Measurements from ENCODE around the gene TET2.

The TET2 gene

GRCh38 chr4:105304085-105304484, 157.4 kb downstream of the TET2 start:
- DNase-seq, result no peak

DNA sequence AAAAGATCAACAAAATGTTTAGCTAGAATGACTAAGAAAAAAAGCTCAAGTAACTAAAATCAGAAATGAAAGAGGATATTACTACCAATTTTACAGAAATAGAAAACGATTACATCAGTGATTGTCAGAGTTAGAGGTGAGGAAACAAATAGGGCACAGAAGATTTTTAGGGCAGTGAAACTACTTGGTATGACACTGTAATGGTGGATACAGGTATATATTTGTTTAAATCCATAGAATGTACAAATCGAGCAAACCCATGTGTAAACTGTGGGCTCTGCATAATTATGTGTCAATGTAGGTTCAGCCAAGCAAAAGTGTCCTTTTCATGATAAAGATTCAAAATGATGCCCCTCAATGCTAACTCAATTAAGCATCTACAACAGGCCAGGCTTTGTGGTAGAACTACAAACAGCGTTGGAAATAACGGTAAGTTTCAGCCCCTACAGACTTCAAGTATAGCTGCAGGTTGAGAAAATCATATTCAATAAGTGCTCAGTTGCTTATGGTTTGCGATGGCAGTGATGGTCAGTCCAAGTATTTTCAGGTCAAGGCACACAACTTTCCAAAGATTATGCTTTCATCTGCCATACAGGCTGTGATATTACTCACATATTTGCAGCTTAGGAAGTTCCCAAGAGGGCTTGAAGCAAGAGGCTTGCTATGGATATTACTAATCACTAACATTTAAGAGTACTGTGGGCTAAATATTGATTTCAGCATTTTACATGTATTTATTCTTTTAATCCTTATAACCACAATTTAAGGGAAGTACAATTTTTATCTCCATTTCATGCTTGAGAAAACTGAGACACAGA, 158.6 kb downstream of the TET2 start:
- DNase-seq, result no peak

DNA sequence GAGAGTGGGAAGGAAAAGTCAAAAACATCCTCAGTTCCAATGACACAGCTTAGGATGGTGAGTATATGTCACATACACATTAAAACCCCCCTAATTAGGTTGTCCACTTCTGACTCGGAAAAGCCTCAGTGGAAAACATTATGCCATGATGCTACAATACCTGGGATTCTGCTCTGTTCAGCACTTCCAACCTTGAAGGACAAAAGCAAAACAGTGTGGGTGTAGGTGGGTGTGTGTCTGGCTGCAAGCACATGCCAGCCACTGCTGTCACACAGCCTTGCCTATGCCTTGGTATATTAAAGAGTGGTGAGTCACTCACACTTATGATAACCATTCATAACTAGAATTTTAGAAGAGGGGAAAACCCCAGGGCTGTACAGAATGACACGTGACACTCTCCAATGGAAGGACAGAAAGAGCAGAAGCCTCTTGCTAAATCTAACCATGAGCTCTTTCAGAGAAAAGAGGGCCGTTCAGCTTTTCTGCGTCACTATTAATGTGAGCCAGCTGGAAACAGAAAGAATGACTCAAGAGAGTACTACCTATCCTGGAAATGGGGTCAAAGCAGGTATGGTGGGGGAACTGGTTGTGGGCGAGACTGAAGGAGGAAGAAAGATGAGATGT, 159.6 kb downstream of the TET2 start:
- no peak for DNase-seq

DNA sequence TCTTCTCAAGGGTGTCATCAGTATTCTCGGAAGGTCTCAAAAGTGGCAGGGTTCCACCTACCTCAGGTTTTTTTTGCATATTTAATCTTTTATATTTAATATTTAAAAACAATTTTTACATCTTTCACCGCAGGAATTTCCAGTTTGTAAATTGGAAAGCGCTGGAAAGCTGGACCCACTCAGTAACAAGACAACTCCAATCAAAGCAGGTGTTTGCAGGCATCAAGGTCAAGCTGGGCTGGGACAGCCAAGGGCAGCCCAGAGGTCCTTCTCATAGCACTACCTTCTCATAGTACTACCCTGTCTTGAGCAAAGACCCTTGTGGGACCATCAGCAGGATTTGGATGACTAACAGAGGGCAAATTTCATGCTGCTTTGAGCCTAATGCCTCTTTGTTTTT, 160.1 kb downstream of the TET2 start:
- no peak for DNase-seq

DNA sequence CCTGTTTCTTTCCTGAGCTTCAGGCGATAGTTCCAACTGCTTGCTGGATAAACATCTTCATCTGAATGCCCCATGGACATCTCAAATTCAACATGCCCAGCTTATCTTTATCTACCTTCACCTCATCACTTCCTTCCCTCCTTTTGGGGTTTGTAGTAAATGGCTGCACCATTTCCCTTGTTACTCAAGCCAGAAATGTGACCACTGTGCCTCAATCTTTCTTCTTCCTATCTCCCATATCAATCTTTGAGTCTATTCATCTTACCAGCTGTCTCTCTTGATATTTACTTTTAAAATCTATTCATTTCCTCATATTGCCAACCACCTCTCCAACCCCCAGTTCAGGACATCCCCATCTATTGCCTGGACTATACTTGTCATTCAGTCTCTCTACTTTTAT, 171.8 kb downstream of the TET2 start:
- DNase-seq, result no peak

GRCh38 chr4:105327222-105327621, 180.5 kb downstream of the TET2 start:
- DNase-seq, result no peak

DNA sequence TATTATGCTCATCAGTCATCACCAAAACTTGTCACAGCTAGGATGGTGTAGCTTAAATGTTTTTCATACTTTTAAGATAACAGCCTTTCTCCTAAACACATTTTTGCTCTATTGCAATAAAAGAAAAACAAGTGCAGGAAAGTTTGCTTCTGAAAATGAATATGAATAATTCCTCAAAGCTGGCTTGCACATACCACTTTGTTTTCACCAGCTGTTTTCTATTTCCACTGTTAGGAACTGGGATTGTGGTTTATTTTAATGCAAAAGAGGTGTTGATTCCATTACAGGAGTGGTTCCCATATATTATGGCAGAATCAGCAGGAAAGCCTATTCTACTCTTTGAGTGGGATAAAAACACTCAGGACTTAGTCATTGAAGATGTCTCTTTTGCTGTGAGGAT, 181.3 kb downstream of the TET2 start:
- no peak for DNase-seq

- DNase-seq, result no peak
Observed at GRCh38 chr4:105329081-105329480, 182.4 kb downstream of the TET2 start.

Data from NCI-H446 treated with DMSO at 0.1 percent for 48 hours (cell line).